GM18519 (cell line): ENCODE data around the gene ACSF3.
"Not testable (repeated sequence)": the region's sequence is repeated elsewhere in the genome, so short reads cannot be mapped to it uniquely, and the experiment has no call there.

Experiments used
- ATAC-seq: cut with Tn5 transposase; IDR thresholded peaks from one replicate; pipeline ENCODE4 v1.9.1; 2021; ENCODE audit warnings: mild to moderate bottlenecking, moderate library complexity; ENCODE audit not compliant: unreplicated experiment, low FRiP score

The ACSF3 gene

DNA sequence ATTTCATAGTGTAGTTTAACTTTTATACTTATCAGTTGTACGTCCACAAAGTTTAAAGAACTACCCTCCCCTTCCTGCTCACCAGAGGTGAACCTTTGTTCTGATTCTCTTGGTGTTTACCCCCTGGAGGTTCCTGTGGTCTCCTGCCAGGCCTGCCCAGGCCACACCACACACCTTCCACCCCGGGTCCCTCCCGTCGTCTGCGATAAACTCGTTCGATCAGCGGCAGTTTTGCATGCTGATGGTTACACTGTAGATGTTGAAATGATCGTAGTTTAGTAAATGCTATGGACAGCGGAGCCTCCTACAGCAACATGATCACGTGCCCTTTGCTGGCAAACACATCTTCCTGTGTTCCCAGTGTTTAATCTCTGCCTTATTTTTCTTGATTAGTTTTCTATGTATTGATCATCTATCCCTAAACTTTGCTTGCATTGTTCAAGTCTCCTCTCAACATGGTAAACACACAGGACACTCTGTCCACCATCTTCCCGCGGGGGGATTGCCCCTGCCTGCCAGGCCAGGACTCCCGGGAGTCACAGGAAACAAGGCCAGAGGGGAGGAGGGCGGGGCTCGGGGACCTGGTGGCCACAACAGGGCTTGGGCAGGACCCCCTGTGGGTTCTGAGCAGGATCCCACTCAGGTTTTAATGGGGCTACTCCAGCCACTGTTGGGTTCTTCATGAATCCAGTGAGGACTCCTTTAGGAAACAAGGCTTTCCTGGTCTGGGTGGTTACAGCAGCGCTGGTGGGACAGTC is 2.8 kb upstream of the ACSF3 start:
- ATAC-seq: no peak

DNA sequence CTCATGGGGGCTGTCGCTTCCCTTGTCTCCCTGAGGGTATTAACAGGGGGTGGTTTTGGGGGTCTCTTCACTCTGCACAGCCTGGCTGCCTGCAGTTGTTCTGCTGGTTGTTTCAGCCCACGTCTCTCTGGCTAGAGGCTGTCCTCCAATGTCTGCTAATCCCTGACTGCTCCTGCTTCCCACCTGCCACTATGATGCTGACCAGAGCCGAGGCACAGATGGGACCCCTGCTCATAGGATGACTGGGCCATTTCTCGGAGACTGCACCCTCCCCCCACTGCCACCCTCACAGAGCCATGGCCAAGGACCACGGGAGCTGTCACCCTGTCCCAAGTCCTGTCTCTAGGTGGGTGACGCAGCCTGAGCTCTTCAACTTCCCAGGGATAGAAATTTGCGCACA is 1.6 kb upstream of the ACSF3 start:
- no peak for ATAC-seq

DNA sequence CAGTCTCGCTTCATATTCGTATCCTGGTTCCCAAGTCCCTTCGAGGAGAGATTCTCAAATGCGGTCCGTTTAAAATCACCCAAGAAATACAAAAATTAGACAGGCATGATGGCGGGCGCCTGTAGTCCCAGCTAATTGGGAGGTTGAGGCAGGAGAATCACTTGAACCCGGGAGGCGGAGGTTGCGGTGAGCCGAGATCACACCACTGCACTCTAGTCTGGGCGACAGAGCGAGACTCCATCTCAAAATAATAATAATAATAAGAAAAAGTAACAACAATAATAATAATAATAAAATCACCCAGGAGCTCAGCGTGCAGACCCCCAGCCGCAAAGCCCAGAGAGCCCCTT is 425 bp upstream of the ACSF3 start:
- not testable (repeated sequence) for ATAC-seq

DNA sequence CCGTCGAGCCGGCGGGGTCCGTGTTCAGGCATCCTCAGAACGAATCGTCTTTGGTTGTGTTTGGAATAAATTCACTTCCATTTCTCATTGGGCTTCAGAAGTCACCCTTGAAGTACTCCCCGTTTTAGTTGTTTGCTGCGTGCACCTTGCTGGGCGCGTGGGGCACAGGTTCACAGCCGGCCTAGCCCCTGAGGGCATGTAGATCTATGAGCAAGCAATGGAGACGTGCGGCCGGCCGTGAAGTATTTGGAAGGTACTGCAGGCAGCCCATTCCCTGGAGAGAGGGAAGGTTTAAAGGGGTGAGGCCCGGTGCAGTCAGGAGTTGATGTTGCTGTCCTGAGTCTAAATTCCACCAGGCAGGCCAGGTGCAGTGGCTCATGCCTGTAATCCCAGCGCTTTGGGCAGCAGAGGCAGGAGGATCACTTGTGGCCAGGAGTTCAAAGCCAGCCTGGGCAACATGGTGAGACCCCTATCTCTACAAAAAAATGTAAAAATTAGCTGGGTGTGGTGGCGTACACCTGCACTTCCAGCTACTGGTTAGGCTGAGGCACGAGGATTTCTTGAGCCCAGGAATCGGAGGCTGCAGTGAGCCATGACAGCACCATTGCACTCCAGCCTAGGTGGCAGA is 714 bp downstream of the ACSF3 start:
- ATAC-seq: no peak

DNA sequence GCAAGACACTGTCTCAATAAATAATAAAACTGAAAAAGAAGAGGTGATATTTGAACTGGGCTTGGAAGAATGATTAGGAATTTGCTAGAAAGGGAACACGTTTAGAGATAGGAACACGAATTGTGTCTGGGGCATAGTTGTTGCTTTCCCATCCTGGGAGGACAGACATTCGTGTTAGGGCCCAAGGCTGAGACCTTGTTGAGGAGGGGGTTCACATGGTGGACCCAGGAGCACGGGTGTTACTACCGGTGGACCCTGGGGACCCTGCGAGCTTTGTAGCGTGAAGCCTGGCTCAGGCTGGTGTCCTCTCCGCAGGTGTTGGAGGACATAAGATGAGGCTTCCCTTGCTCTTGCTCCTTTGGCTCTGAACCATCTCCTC is 1.2 kb downstream of the ACSF3 start:
- ATAC-seq: no peak

DNA sequence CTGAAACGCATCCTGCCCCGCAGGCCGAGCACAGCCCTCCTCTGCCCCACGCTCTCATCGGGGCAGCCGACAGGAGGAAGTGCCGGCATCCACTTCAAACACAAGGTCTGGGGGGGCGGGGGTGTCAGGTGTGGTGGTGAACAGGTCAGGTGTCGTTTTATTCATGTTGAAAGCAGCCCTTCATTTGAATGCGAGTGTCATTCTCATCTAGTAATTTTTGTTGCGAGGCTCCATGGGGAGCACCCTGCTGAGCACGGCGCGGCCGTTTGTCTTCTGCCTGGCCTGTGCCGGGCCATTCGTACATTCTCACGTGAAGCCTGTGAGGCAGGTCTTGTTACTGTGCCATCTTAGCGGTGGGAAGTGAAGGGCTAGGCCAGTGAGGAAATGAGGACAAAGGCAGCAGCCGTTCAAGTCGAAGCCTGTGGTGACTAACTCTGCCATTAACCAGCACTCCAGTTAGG is 1.9 kb downstream of the ACSF3 start:
- ATAC-seq: no peak

DNA sequence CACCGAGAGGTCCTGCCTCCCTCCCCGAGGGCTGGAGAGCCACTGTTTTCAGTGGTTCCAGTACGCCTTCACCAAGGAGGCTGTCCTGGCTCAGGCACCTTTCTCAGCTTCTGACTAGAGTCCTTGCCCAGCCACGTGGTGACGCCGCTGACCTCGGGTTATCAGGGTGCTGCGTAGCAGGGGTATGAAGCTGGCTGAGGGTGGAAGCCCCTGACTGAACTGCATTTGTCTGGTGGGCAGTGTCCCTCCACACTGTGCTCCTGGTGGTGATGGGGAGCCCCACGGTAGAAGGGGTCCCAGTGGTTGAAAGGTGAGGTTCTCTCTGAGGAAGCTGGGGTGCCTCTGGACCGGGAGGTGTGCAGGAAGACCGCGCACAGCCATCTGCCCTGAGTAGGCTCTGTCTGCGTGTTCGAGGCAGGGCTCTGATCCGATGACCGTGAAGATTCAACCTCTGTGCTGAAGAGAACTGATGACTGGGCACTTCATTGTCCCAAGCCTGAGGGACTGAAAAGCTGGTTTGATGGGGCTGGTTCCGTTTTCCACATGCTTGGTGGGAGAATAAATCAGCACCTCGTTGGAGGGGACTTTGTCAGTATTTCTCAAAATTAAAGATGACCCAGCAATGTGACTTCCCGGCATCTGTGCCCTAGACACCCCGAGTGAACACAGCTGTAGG is 2.5 kb downstream of the ACSF3 start:
- no peak for ATAC-seq

DNA sequence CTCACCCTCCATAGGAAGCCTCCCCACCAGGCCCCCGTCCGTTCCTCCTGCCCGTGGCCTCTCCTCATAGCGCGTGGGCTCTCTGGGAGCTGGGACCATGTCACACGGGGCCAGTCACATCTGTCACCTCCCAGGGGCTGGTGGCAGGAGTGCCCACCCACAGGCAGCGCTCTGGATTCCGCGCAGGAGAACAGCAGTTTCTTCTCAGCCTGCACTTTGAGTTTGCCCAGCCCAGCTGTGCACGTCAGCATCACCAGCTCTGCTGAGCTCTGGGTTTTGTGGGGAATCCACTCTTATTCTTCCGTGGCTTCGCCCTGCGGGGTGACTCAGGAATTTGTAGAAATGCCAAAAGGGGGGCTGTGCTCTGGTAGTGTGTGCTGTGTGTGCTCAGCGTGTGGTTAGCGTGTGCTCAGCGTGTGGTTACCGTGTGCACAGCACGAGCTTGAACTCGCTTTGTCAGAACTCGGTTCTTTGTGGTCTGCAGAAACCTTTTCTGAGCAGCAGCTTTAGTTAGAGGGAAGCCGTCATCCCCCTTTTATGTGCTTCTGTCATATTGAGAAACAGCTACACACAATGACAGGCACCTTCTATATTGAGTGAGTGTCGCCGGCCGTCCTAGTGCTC is 3.2 kb downstream of the ACSF3 start:
- ATAC-seq: no peak

DNA sequence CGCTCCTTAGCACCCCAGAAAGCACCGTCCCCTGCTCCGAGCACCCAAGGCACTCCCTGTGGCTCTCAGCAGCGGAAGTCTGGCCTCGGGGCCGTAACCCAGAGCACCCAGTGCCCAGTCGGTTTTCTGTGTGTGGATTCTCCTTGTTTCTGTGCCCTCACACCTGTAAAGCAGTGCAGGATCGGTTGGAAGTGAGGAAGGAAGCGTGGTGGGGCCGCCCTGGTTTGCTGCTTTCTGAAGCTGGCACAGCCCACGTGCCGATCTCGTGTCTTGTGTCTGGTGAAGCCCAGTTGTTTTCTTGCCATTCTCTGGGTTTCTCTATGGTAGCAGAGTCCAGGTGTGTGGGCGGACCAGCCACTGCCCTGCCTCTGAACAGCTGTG is 3.7 kb downstream of the ACSF3 start:
- ATAC-seq: no peak

DNA sequence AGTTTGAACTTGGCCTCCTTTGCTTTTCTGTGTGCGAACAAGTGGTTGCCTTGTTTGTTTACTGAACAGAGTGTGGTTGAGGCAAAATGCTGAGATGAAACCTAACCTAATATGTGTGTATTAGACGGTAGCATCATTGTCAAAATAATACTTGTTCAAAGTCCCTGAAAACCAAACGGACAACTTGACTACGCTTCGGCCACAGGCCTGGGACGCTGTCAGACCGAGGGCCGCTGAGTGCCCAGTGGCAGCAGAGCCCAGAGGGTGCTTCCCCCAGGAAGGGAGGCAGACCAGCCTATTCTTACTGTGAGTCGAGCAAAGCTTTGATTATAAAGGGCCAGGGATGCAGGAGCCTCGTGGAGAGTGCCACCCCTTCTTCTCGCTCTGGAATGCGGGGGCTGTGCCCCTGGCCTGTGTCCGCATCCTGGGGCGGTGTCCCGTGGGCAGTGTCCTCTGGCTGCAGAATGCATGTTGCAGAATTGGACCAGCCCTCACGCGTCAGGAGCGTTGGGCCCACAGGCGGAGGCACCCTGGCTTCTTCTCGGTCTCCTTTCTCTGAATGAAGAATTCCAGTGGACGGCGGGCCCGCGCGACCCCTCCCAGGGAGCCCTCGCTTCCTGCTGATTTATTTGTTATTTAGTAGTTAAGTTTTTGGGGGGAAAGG is 5.2 kb downstream of the ACSF3 start:
- ATAC-seq: no peak

DNA sequence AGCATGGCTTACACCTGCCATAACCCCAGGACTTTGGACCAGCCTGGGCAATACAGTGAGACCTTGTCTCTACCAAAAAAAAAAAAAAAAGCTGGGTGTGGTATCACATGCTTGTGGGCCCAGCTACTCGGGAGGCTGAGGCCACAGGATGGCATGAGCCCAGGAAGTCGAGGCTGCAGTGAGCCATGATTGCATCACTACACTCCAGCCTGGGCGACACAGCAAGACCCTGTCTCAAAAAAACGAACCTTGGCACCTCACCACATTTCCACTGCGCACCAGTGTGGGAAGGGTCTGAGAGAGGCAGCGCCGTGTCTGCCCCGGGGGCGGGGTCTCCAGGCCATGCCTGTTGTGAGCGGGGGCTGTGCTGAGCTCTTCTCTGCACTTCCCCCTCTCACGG is 6.3 kb downstream of the ACSF3 start:
- ATAC-seq: no peak

DNA sequence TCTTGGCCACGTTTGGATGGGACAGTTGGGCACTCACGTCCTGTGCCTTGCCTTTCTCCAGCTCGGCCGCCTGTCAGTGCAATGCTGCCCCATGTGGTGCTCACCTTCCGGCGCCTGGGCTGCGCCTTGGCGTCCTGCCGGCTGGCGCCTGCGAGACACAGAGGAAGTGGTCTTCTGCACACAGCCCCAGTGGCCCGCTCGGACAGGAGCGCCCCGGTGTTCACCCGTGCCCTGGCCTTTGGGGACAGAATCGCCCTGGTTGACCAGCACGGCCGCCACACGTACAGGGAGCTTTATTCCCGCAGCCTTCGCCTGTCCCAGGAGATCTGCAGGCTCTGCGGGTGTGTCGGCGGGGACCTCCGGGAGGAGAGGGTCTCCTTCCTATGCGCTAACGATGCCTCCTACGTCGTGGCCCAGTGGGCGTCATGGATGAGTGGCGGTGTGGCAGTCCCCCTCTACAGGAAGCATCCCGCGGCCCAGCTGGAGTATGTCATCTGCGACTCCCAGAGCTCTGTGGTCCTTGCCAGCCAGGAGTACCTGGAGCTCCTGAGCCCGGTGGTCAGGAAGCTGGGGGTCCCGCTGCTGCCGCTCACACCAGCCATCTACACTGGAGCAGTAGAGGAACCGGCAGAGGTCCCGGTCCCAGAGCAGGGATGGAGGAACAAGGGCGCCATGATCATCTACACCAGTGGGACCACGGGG is 7.1 kb downstream of the ACSF3 start:
- ATAC-seq: no peak

DNA sequence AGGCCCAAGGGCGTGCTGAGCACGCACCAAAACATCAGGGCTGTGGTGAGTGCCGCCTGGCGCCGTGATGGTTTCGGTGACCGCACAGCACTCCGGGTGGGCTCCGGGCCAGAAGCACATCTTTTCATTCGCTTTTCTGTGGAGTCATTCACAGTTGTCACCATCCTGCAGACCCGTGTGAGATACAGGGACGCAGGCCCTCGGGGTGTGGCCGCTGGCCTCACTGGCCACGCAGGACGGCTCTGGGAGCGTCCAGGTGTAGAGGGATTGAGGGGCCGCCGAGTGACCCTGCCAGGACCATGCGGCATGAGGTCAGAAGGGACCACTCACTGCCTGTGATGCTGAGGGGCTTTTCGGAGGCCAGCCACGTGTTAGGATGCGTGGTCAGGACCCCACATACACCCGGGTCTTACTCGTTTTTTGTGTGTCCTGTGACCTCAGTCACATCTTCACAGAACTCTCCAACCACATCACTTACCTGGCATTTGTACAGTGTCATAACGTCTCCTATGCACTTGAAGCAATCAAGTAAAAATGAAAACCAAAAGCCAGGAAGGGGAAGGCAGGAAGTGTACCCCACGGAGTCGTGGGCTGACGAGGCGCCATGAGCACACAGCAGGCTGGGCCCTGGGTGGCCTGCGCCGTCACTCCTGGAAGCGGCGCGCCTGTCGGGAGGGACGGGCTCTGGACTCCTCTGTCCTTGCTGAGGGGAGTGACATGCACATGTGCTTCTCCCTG is 7.8 kb downstream of the ACSF3 start:
- no peak for ATAC-seq

DNA sequence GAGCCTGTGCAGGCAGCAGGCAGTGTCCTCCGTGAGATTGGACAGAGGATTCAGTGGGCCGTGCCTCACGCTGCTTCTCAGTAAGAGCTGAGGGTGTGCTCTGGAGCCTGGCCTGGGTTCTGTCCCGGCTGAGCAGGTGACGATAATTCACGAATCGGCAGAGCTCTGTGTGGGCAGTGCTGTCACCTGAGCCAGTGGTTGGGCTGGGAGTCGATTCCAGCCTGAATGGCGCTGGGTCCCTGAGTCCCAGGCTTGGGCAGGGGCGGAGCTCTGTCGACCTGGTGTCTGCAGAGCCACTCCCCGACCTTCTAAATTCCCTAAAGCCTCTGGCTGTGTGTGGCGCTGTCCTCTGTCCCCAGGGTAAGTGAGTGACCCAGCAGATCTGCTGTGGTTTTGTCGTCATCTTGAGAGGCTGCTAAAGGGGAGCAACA is 8.4 kb downstream of the ACSF3 start:
- ATAC-seq: no peak

DNA sequence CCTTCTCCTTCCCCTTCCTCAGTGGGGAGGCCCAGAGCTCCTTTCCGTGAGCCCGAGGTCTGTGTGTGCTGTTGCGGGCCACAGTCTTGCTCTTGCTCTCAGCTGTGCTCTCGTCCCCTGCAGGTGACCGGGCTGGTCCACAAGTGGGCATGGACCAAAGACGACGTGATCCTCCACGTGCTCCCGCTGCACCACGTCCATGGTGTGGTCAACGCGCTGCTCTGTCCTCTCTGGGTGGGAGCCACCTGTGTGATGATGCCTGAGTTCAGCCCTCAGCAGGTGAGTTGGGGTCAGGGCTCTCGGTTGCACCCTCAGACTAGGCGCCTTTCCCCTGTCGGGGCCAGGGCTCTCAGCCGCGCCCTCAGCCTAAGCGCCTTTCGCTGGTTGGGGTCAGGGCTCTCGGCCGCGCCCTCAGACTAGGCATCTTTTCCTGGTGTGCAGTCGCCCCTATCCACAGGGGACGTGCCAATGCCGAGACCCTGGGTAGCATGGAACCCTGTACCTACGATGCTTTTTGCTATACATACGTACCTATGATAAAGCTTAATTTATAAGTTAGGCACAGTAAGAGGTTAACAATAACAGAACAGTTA is 8.9 kb downstream of the ACSF3 start:
- no peak for ATAC-seq

DNA sequence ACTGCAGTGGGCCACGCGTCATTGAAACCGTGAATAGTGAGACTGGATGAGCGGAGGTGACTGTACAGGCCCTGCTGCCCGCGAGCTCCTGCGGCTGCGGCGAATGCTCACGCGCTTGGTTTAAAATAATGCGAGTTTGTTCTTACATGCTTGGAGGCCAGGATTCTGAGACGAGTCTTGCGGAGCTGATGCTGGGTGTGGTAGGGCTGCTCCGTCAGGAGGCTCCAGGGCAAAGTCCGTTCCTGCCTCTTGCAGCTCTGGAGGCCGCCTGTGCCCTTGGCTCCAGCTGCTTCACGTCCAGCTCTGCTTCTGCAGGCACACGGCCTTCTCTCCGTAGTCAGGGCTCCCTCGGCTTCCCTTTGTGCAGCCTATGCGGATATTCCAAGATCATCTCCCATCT is 9.5 kb downstream of the ACSF3 start:
- no peak for ATAC-seq

DNA sequence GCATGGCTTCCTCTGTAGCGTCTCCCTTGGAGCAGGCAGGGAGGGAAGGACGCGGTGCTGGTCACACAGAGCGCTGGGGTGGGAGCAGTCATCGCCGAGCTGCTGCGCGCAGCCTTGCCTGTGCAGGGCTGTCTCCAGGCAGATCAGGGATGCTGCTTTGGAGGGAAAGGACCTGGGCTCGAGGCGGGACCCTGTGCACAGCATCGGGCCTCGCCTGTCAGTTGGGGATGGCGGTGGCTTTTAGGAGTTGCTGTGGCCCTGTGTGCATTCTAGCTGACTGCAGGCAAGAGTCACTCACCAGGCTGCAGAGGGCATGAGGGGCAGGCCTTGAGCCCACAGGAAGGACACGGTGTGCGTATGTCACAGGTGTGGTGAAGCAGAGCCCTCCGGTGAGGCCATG is 10.1 kb downstream of the ACSF3 start:
- ATAC-seq: no peak

DNA sequence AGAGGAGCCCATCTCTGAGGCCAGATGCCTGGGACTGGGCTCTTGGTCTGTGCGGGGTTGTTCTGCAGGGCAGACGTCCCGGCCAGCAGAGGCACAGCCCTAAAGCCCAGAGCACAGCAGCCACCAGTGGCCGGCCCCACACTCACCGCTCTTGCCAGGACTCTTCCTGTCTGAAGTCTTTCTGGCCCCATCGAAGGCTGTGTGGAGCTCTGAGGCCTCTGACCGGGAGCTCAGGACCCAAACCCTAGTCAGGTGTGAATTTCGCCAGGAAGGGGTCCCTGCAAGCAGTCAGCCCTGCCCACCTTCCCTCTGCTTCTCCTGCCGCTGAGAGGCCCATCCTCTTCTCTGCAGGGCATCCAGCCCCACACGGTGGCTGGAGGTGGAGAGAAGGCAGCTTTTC is 10.7 kb downstream of the ACSF3 start:
- no peak for ATAC-seq

DNA sequence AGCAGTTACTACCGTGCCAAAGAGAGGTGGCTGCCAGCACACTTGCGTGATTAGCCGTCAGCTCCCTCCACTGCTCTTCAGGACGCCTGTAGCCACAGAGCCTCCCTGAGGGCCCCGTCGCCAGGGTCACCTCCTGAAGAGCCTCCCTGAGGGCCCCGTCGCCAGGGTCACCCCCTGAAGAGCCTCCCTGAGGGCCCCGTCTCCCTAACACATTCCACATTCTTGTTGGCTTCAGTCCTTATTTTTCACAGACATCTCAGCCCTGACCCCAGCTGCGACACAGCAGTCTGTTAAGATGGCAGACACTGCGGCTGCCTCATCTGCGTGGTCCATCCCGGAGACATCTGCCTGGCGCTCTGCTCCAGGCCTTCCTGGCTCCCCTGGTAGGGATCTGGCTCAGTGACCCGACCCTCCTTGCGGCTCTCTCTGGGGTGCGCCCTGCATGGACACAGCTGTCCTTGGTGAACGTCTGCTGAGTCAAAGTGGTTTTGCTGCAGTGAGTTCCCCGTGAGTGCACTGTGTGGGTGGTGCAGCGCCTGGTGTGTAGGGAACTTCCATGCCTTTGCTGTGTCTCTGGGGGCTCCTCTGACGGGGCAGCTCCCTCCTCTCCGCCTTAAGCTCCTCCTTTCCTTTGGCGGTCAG is 11.4 kb downstream of the ACSF3 start:
- ATAC-seq: no peak
